K562 (cell line): Measurements from ENCODE around the gene PIK3R5. TPM values are rescaled to one million over a fixed set of nuclear protein-coding genes. Genes with fewer than 3 reads are reported as not detected.
A peak's percentile ranks its signal among the peaks of the same experiment; 100 is the strongest.

ENCODE experiments used
- ATAC-seq: fragments of 200-7000 bp; cut with Tn5 transposase; 3 replicates; pipeline ENCODE4 v1.9.1; 2020; ENCODE audit warnings: moderate library complexity
- BruUV-seq: library from RNA; stranded (reverse); fragments of 400-500 nt; replicated peaks from 2 replicates; lab custom pipeline; 2021; lab: Mats Ljungman, UMichigan
- CTCF ChIA-PET: fragments of 300-600 bp; formaldehyde crosslinking; extraction: SDS; loops from one replicate; lab custom pipeline; 2021; ENCODE audit warnings: low intra/inter-chr PET ratio; lab: Yijun Ruan, JAX
- POLR2A ChIA-PET: fragments of 300-600, 350-650 bp; sonication (Branson Sonifier 250); formaldehyde crosslinking; extraction: SDS; loops from one replicate; lab custom pipeline; 2021; ENCODE audit warnings: antibody characterized with exemption, inconsistent platforms; lab: Yijun Ruan, JAX
- DNase-seq, 4 experiments: peaks; one replicate each; pipeline versions ENCODE4 v3.0.0 to v3.0.0-alpha.2; 2011 to 2018; ENCODE audit warnings: low spot score in 3 of 4, mixed read lengths in 3 of 4; ENCODE audit errors: extremely low read depth in 1 of 4
- FAIRE-seq: peaks from 2 replicates; lab custom pipeline; 2011; peaks lifted over from hg19 to GRCh38; lab: Jason Lieb, UNC
- H2AFZ ChIP-seq: 2 replicates; pipeline ENCODE4 v1.6.0; 2011; ENCODE audit warnings: low read depth, low read length, control low read depth, inconsistent platforms
- H3K27ac ChIP-seq: fragments of 200-600 bp; 3 replicates; pipeline ENCODE4 v1.8.0; 2011; ENCODE audit warnings: low read depth, mild to moderate bottlenecking, control low read depth, inconsistent platforms, low read length, moderate library complexity, mixed read lengths; ENCODE audit errors: extremely low read depth
- H3K27me3 ChIP-seq, 2 experiments: fragments of 300-600 bp in 1 of 2; 2 replicates in 1 of 2; 3 replicates in 1 of 2; pipeline versions ENCODE4 v1.6.0 to v1.8.0; 2011; ENCODE audit warnings: inconsistent platforms in 2 of 2, low read length in 2 of 2, mild to moderate bottlenecking in 1 of 2, mixed read lengths in 1 of 2, moderate library complexity in 1 of 2; ENCODE audit not compliant: control insufficient read depth in 2 of 2, insufficient read depth in 2 of 2
- H3K36me3 ChIP-seq: fragments of 300-600 bp; 3 replicates; pipeline ENCODE4 v1.8.0; 2011; ENCODE audit warnings: mild to moderate bottlenecking, low read length, inconsistent platforms; ENCODE audit not compliant: control insufficient read depth, insufficient read depth
- H3K4me1 ChIP-seq, 2 experiments: fragments of 200-600 bp in 1 of 2; replicated peaks in 1 of 2; 2 replicates in 1 of 2; 3 replicates in 1 of 2; pipeline versions ENCODE4 v1.5.1 to v1.8.0; 2011; ENCODE audit warnings: inconsistent platforms in 2 of 2, low read length in 2 of 2, mild to moderate bottlenecking in 1 of 2, mixed read lengths in 1 of 2, moderate library complexity in 1 of 2; ENCODE audit not compliant: control insufficient read depth in 2 of 2, insufficient read depth in 2 of 2
- H3K4me2 ChIP-seq: 2 replicates; pipeline ENCODE4 v1.6.1; 2011; ENCODE audit warnings: low read length, control low read depth, inconsistent platforms, mixed read lengths; ENCODE audit not compliant: insufficient read depth
- H3K4me3 ChIP-seq: fragments of 200-600 bp; sonication (generic), shearing (Covaris generic); 2 replicates; pipeline ENCODE4 v1.5.1; 2016; ENCODE audit warnings: control low read depth, inconsistent platforms
- H3K79me2 ChIP-seq: fragments of 200-600 bp; 3 replicates; pipeline ENCODE4 v1.8.0; 2011; ENCODE audit warnings: low read length, inconsistent platforms; ENCODE audit not compliant: control insufficient read depth, insufficient read depth
- H3K9ac ChIP-seq, 2 experiments: 2 replicates each; pipeline versions ENCODE4 v1.6.0 to v1.6.1; 2011; ENCODE audit warnings: low read depth in 2 of 2, low read length in 2 of 2, control low read depth in 1 of 2, inconsistent platforms in 1 of 2, mild to moderate bottlenecking in 1 of 2, mixed read lengths in 1 of 2; ENCODE audit not compliant: insufficient read depth in 1 of 2
- H3K9me1 ChIP-seq: one replicate; pipeline ENCODE4 v1.6.0; 2011; ENCODE audit warnings: inconsistent platforms, mild to moderate bottlenecking, low read length, moderate library complexity; ENCODE audit not compliant: control insufficient read depth, insufficient read depth
- H3K9me3 ChIP-seq: replicated peaks from 2 replicates; pipeline ENCODE4 v1.5.1; 2011; ENCODE audit warnings: low read depth, low read length, inconsistent platforms; ENCODE audit not compliant: control insufficient read depth, insufficient read depth
- H4K20me1 ChIP-seq: replicated peaks from 2 replicates; pipeline ENCODE4 v1.6.1; 2011; ENCODE audit warnings: low read length, inconsistent platforms, mixed read lengths; ENCODE audit not compliant: control insufficient read depth, insufficient read depth
- CCAR2 ChIP-seq: fragments of 200-400 bp; formaldehyde crosslinking; IDR thresholded peaks from 2 replicates; pipeline ENCODE4 v1.6.1; 2017; ENCODE audit warnings: mild to moderate bottlenecking, low read depth, low read length
- CEBPG ChIP-seq, 3 experiments: fragments of 200-800 bp in 1 of 3; sonication (Bioruptor generic) in 1 of 3; sonication (generic) in 1 of 3; formaldehyde crosslinking in 1 of 3; IDR thresholded peaks in 2 of 3; conservative IDR thresholded peaks in 1 of 3; 2 replicates each; pipeline versions ENCODE4 v1.6.1 to v1.8.0; 2016 to 2022; ENCODE audit warnings: missing compliant biosample characterization in 2 of 3, missing genetic modification characterization in 2 of 3, mild to moderate bottlenecking in 1 of 3, missing genetic modification reagents in 1 of 3
- HNRNPH1 ChIP-seq: fragments of 200-400 bp; formaldehyde crosslinking; optimal IDR thresholded peaks from 2 replicates; pipeline ENCODE3; 2017; ENCODE audit warnings: low read depth, mild to moderate bottlenecking, low read length, moderate library complexity
- NR2C2 ChIP-seq, 2 experiments: fragments of 200-800 bp in 1 of 2; sonication (Bioruptor generic) in 1 of 2; sonication (generic) in 1 of 2; formaldehyde crosslinking in 1 of 2; IDR thresholded peaks; 2 replicates each; pipeline versions ENCODE4 v1.6.1 to v1.8.0; 2016 to 2022; ENCODE audit warnings: mild to moderate bottlenecking in 1 of 2, missing compliant biosample characterization in 1 of 2, missing genetic modification characterization in 1 of 2, missing genetic modification reagents in 1 of 2
- PRPF4 ChIP-seq: fragments of 200-400 bp; formaldehyde crosslinking; IDR thresholded peaks from one replicate; pipeline ENCODE4 v1.6.1; 2017; ENCODE audit warnings: low read length, low read depth, mild to moderate bottlenecking; ENCODE audit not compliant: insufficient read depth, poor library complexity, severe bottlenecking
- RAD51 ChIP-seq: fragments of 450-650 bp; IDR thresholded peaks from 2 replicates; pipeline ENCODE4 v1.7.1; 2016; ENCODE audit warnings: low read depth, mild to moderate bottlenecking, borderline replicate concordance
- SMARCC2 ChIP-seq: fragments of 450-650 bp; IDR thresholded peaks from 2 replicates; pipeline ENCODE4 v1.6.1; 2017; ENCODE audit warnings: antibody characterized with exemption, moderate library complexity, mild to moderate bottlenecking, low read depth
- SPI1 ChIP-seq: IDR thresholded peaks from 2 replicates; pipeline ENCODE4 v1.6.1; 2011; ENCODE audit warnings: low read depth, low read length, control low read depth, borderline replicate concordance
- ZNF146 ChIP-seq: IDR thresholded peaks from one replicate; pipeline ENCODE4 v1.6.1; 2018; ENCODE audit warnings: missing compliant biosample characterization; ENCODE audit not compliant: unreplicated experiment
- ZNF75A ChIP-seq: fragments of 450-650 bp; formaldehyde crosslinking; IDR thresholded peaks from 2 replicates; pipeline ENCODE4 v1.4.0; 2020; ENCODE audit warnings: mild to moderate bottlenecking
- WGBS: fragments of 100-300 bp; shearing (Covaris generic); methylation state at CpG from one replicate; pipeline ENCODE4 v1.1.6; 2016; ENCODE audit warnings: low coverage, mixed read lengths; ENCODE audit not compliant: insufficient coverage; ENCODE audit errors: missing lambda C conversion rate; 5-methylcytosine and 5-hydroxymethylcytosine counted together
- in situ Hi-C: fragments of 300-500 bp; cut with MboI; formaldehyde crosslinking; loops from 4 replicates; pipeline ENCODE4 v1.15.0; 2018; ENCODE audit warnings: inconsistent platforms, mixed read lengths
- intact Hi-C: fragments of 100-400 bp; cut with micrococcal nuclease; formaldehyde crosslinking; loops from 2 replicates; pipeline ENCODE4 v1.14.2; 2022
- polyA plus RNA-seq, 8 experiments: library from polyadenylated mRNA; depleted of rRNA in 4 of 8; stranded (reverse) in 5 of 8; unstranded in 3 of 8; fragments of >200 nt; fragmentation: Nextera tagmentation in 2 of 8; fragmentation: Illumina TruSeq in 1 of 8; extraction: Ambion mirVana in 2 of 8; extraction: Trizol in 1 of 8; gene quantifications; 2 replicates each; pipeline versions ENCODE4 v1.2.1 to v1.2.3, GENCODE V29; 2011 to 2014; ENCODE audit warnings: inconsistent platforms in 1 of 8, missing spikeins in 1 of 8
- total RNA-seq, 7 experiments: library from RNA; depleted of rRNA in 6 of 7; stranded (reverse); fragments of >200 nt in 6 of 7; fragmentation: Illumina TruSeq in 2 of 7; extraction: Trizol in 2 of 7; gene quantifications; 2 replicates each; pipeline versions ENCODE4 v1.2.1 to v1.2.3, GENCODE V29; 2011 to 2021; ENCODE audit warnings: low replicate concordance in 1 of 7
- TF ChIP-seq, protein P1 (sequence below): fragments of 200-800 bp; sonication (Bioruptor generic); IDR thresholded peaks from 2 replicates; pipeline ENCODE4 v1.6.1; 2017; ENCODE audit warnings: missing genetic modification characterization, missing compliant biosample characterization

The PIK3R5 gene
- total and polyA plus RNA-seq, 9 of the 15 experiments (the other 6 are each of a cell fraction or from before 2014, with no cell fraction given): 0.01 to 0.38 TPM; not detected in 7

DNA sequence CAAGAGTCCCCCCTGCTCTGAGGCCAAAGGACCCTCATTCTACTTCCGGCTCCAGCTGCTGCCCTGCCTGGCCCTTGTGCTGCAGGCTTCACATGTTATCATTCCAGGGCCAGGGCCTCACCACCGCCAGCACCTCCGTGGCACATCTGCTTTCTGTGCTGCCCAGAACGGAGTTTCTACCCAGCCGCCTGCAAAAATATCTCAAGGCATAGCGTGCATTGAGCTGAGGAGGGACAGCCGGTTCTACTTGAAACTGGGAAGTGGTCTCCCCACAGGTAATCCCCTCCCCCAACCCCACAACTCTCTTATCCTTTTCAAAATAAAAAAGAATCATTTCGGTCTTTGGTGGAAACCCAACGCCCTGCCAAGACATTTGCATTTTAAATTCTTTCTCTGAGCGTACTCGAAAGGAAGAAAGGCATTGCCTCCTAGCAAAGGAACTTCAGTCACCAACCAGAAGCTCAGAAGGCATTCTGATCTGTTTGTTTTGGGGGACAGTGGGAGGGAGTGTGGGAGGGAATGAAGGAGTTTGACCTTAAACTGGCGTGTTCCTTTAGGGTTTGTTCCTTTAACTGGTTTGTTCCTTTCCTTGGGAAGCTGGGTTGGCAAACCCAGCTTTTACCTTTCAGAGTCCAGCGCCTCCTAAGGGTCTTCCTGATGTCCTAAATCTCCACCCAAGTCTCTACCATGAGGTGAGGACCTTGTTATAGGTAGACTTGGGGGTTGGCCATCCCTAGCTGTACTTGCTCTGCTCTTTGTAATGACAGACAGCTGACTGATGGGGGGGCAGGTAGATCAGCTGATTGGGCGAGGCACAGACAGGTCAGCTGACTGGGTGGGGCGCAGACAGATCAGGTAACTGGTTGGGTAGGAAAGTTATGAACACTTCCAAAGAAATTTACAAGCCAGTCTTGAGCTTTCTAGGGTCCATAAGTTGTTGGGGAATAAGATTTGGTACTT lies 64.6 kb downstream of the PIK3R5 start:
- H3K36me3 ChIP-seq: no peaks in the 10 kb centered on the region
- peaks cover 0 to 6% of the 10 kb centered on the region in 2 experiments; a peak in 2 of 5 replicates for H3K27me3 ChIP-seq
- intact Hi-C loops: no loop called here
- in situ Hi-C loops: no loop called here
- H3K4me3 ChIP-seq: no peak overlapping the region
- 1% methylated on average over 12 of the region's 15 CpGs for WGBS
- H3K9me1 ChIP-seq: no peaks in the 10 kb centered on the region
- no peak overlapping the region for H2AFZ ChIP-seq
- no peak for FAIRE-seq
- CTCF ChIA-PET: no interaction called here
- no peaks in the 10 kb centered on the region; a peak in 1 of 5 replicates for H3K4me1 ChIP-seq
- peak in 2 of 4 experiments; percentile 14 to 17 for DNase-seq
- TF ChIP-seq RAD51 (0 out of 2 replicates have a peak, but pooled peaks have one; percentile 20), SPI1 (no peak)
- TF ChIP-seq, all 486 proteins: peak for 1
- no TSS peak for BruUV-seq
- no peaks in the 10 kb centered on the region; the same call in 1 of the 2 replicates for H4K20me1 ChIP-seq
- POLR2A ChIA-PET: interaction anchor here (1.9 kb wide), 1 partner anchor 13 kb away, joined by 4 read pairs; no protein-coding TSS in a partner anchor
- H3K9me3 ChIP-seq: no peaks in the 10 kb centered on the region
- no peak overlapping the region for H3K27ac ChIP-seq
- no peak overlapping the region for H3K4me2 ChIP-seq
- no peaks in the 10 kb centered on the region for H3K79me2 ChIP-seq
- ATAC-seq: no peak
- H3K9ac ChIP-seq: no peak overlapping the region

DNA sequence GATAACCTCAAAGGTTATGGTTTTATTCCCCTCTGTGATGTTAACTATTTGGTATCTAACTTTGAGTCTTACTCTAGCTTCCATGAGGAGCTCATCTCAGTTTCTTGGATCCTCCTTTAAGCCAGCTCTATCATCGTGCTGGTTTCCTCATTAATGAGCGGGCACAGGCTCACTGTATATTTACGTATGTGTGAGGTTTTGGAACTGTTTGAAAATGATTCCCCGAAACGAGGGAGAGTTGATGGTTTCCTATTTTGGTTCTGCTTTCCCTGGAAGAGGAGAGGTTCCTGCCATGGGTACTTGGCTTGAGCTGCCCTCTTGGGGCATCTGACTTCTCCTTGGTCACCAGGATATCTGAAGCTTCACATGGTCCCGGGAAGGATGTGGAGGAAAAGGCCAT lies 65.3 kb downstream of the PIK3R5 start:
- no peaks in the 10 kb centered on the region for H3K36me3 ChIP-seq
- H3K4me1 ChIP-seq: no peaks in the 10 kb centered on the region; a peak in 1 of 5 replicates
- no peaks in the 10 kb centered on the region for H3K9me3 ChIP-seq
- FAIRE-seq (no peak), ATAC-seq (no peak), DNase-seq (no peak)
- no peaks in the 10 kb centered on the region for H3K79me2 ChIP-seq
- TF ChIP-seq NR2C2 (CRISPR knock-in tag; IDR thresholded peaks at IDR 0.05): no peak
- no peak for TF ChIP-seq NR2C2 (tag; IDR thresholded peaks at IDR 0.05)
- no peak for TF ChIP-seq ZNF146 (CRISPR knock-in tag)
- no peak for TF ChIP-seq PRPF4
- no peak for TF ChIP-seq CEBPG (CRISPR knock-in tag; IDR thresholded peaks at IDR 0.05)
- TF ChIP-seq CEBPG (tag; conservative IDR thresholded peaks at IDR 0.05 in 1 of 2, IDR thresholded peaks at IDR 0.05 in 1 of 2): no peak
- no peak for TF ChIP-seq CCAR2
- no peak for TF ChIP-seq HNRNPH1
- TF ChIP-seq SMARCC2: no peak
- TF ChIP-seq ZNF75A (CRISPR knock-in tag): no peak
- TF ChIP-seq, protein P1, sequence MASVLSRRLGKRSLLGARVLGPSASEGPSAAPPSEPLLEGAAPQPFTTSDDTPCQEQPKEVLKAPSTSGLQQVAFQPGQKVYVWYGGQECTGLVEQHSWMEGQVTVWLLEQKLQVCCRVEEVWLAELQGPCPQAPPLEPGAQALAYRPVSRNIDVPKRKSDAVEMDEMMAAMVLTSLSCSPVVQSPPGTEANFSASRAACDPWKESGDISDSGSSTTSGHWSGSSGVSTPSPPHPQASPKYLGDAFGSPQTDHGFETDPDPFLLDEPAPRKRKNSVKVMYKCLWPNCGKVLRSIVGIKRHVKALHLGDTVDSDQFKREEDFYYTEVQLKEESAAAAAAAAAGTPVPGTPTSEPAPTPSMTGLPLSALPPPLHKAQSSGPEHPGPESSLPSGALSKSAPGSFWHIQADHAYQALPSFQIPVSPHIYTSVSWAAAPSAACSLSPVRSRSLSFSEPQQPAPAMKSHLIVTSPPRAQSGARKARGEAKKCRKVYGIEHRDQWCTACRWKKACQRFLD (CRISPR knock-in tag): no peak
- in situ Hi-C loops: no loop called here
- H2AFZ ChIP-seq: no peak overlapping the region
- ChIA-PET POLR2A (interaction anchor here (1.9 kb wide), 1 partner anchor 12 kb away, joined by 4 read pairs; no protein-coding TSS in a partner anchor), CTCF (no interaction called here)
- no peak overlapping the region for H3K9ac ChIP-seq
- H3K4me3 ChIP-seq: no peak overlapping the region
- H3K4me2 ChIP-seq: no peak overlapping the region
- H4K20me1 ChIP-seq: no peaks in the 10 kb centered on the region; the same call in 1 of the 2 replicates
- no TSS peak for BruUV-seq
- H3K9me1 ChIP-seq: no peaks in the 10 kb centered on the region
- intact Hi-C loops: no loop called here
- peaks cover 2 to 5% of the 10 kb centered on the region in 2 experiments; a peak in 2 of 5 replicates for H3K27me3 ChIP-seq
- H3K27ac ChIP-seq: no peak overlapping the region
- 0% methylated on average over 6 of the region's 6 CpGs for WGBS
